ENCODE measurements around the gene DNAH17. TPM values are rescaled to one million over a fixed set of nuclear protein-coding genes. Genes with fewer than 3 reads are reported as not detected.

The DNAH17 gene
- total RNA-seq, 2 donors from 2014 or later = 0.87 to 6.9 TPM

DNA sequence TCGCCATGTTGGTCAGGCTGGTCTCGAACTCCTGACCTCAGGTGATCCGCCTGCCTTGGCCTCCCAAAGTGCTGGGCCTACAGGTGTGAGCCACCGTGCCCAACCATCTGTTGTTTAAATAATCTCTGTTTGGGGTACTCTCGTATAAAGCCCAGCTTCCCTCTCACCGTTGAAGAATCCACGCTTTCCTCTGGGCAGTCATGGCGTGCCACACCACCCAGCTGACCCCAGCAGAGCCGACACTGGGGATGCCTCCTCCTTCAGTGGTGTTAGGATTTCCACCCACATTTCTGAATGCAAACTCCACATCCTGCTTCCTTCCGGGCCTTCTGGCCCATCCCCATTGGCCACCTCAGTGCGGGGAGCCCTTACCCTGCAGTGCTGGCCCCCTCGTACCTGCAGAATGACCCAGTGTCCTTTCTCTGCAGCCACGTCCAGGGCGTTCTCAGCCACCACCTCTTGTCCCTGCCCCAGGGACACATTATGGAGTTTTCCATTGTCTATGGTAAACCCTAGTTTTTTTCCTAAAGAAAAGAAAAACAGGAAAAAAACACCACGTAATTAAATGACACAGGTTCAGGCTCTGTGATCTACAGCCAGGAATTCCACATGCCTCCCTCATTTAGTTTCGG lies 138.4 kb downstream of the DNAH17 start:
- Histone ChIP-seq H3K27me3 (replicated peaks; ENCODE audit: insufficient read depth) (no peaks in the 10 kb centered on the region), H3K36me3 (no peaks in the 10 kb centered on the region), H3K4me1 (replicated peaks) (no peaks in the 10 kb centered on the region), H3K4me3 (no peak overlapping the region), H3K9me3 (no peaks in the 10 kb centered on the region), H3K27ac (no peak overlapping the region)
- no peak for DNase-seq (ENCODE audit: low spot score)
- intact Hi-C loops (cut with DNase I) = no loop called here
- no peak for TF ChIP-seq CTCF (IDR thresholded peaks at IDR 0.05)
- no peak for TF ChIP-seq POLR2AphosphoS5 (IDR thresholded peaks at IDR 0.05)
- TF ChIP-seq POLR2A (IDR thresholded peaks at IDR 0.05) = no peak
- WGBS = 81% methylated on average over 16 of the region's 16 CpGs

GRCh38 chr17:78438271-78438691 lies 138.9 kb downstream of the DNAH17 start:
- WGBS = 79% methylated on average over 10 of the region's 10 CpGs
- intact Hi-C loops (cut with DNase I) = no loop called here
- Histone ChIP-seq H3K27ac (no peak overlapping the region), H3K4me3 (no peak overlapping the region), H3K36me3 (no peaks in the 10 kb centered on the region), H3K27me3 (replicated peaks; ENCODE audit: insufficient read depth) (no peaks in the 10 kb centered on the region), H3K4me1 (replicated peaks) (no peaks in the 10 kb centered on the region), H3K9me3 (no peaks in the 10 kb centered on the region)
- no peak for DNase-seq (ENCODE audit: low spot score)
- TF ChIP-seq POLR2AphosphoS5 (IDR thresholded peaks at IDR 0.05) = no peak
- TF ChIP-seq POLR2A (IDR thresholded peaks at IDR 0.05) = no peak
- no peak for TF ChIP-seq CTCF (IDR thresholded peaks at IDR 0.05)

DNA sequence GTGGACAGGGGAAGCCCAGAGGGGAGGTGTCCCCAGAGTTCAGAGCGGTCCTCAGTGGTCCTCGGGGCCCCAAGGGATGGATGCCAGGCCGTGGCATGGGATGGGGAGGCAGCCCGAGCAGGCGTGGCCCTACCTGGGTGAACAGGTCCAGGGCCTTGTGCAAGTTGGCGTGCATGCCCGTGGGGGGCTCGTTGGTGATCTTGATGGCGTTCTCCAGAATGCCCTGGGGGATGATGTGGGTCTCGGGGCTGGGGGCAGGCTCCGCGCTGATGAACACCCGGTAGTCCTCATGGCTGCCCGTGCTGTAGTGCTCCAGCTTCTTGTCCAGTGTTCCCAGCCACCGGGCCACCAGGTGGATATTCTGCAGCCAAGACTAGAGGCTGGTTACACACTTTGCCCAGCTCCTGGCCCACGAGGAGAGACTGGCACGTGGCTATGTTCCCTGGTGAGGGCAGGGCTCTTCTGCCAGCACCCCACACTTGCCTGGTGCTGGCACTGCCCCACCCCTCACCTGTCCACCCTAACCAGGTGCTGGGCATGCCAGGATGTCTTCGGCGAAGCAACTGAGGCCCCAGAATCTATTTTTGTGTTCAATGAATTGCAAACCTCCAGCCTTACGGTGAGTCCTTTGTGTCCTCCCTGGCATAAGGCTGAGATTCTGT lies 139.6 kb downstream of the DNAH17 start:
- H3K27ac ChIP-seq = no peak overlapping the region
- no peak for TF ChIP-seq POLR2AphosphoS5 (IDR thresholded peaks at IDR 0.05)
- no peak for TF ChIP-seq POLR2A (IDR thresholded peaks at IDR 0.05)
- TF ChIP-seq CTCF (IDR thresholded peaks at IDR 0.05) = no peak
- intact Hi-C loops (cut with DNase I) = no loop called here
- DNase-seq (ENCODE audit: low spot score) = no peak
- no peaks in the 10 kb centered on the region for H3K27me3 ChIP-seq (replicated peaks; ENCODE audit: insufficient read depth)
- no peak overlapping the region for H3K4me3 ChIP-seq
- H3K36me3 ChIP-seq = no peaks in the 10 kb centered on the region
- WGBS = 65% methylated on average over 20 of the region's 20 CpGs
- no peaks in the 10 kb centered on the region for H3K9me3 ChIP-seq
- H3K4me1 ChIP-seq (replicated peaks) = no peaks in the 10 kb centered on the region

- intact Hi-C loops (cut with DNase I) = no loop called here
- no peaks in the 10 kb centered on the region for H3K4me1 ChIP-seq (replicated peaks)
- H3K9me3 ChIP-seq = no peaks in the 10 kb centered on the region
- H3K27me3 ChIP-seq (replicated peaks; ENCODE audit: insufficient read depth) = no peaks in the 10 kb centered on the region
- WGBS = 83% methylated on average over 19 of the region's 19 CpGs
- TF ChIP-seq POLR2AphosphoS5 (IDR thresholded peaks at IDR 0.05) (no peak), POLR2A (IDR thresholded peaks at IDR 0.05) (no peak), CTCF (IDR thresholded peaks at IDR 0.05) (no peak)
- H3K36me3 ChIP-seq = no peaks in the 10 kb centered on the region
- H3K27ac ChIP-seq = no peak overlapping the region
- no peak overlapping the region for H3K4me3 ChIP-seq
- DNase-seq (ENCODE audit: low spot score) = no peak
Observed at GRCh38 chr17:78435330-78436005, 141.7 kb downstream of the DNAH17 start.
